ENCODE results near the gene KIFAP3.
"Not testable (repeated sequence)": the region's sequence is repeated elsewhere in the genome, so short reads cannot be mapped to it uniquely, and the experiment has no call there.

Gene KIFAP3

DNA sequence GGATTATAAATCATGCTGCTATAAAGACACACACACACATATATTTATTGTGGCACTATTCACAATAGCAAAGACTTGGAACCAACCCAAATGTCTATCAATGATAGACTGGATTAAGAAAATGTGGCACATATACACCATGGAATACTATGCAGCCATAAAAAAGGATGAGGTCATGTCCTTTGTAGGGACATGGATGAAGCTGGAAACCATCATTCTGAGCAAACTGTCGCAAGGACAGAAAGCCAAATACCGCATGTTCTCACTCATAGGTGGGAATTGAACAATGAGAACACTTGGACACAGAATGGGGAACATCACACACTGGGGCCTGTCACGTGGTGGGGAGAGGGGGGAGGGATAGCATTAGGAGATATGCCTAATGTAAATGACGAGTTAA, 12.8 kb downstream of the KIFAP3 start:
- not testable (repeated sequence) for DNase-seq

DNA sequence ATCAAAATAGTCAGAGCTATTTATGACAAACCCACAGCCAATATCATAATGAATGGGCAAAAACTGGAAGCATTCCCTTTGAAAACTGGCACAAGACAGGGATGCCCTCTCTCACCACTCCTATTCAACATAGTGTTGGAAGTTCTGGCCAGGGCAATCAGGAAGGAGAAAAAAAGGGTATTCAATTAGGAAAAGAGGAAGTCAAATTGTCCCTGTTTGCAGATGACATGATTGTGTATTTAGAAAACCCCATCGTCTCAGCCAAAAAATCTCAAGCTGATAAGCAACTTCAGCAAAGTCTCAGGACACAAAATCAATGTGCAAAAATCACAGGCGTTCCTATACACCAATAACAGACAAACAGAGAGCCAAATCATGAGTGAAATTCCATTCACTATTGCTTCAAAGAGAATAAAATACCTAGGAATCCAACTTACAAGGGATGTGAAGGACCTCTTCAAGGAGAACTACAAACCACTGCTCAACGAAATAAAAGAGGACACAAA, 14.4 kb downstream of the KIFAP3 start:
- not testable (repeated sequence) for DNase-seq

DNA sequence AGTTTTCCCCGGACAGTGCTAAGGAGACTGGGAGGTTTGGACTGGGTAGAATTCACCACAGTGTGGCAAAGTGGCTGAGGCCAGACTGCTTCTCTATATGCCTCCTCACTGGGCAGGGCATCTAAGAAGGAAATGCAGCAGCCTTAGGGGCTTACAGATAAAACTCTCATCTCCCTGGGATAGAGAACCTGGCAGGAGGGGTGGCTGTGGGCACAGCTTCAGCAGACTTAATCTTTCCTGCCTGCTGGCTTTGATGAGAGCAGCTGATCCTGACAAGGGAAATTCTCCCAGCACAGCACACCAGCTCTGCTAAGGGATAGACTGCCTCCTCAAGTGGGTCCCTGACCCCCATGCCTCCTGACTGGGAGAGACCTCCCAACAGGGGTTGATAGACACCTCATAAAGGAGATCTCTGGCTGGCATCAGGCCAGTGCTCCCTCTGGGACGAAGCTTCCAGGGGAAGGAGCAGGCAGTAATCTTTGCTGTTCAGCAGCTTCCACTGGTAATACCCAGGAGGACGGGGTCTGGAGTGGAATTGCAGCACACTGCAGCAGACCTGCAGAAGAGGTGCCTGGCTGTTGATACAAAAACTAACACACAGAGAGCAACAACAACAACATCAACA, 25.2 kb downstream of the KIFAP3 start:
- DNase-seq, result no peak

DNA sequence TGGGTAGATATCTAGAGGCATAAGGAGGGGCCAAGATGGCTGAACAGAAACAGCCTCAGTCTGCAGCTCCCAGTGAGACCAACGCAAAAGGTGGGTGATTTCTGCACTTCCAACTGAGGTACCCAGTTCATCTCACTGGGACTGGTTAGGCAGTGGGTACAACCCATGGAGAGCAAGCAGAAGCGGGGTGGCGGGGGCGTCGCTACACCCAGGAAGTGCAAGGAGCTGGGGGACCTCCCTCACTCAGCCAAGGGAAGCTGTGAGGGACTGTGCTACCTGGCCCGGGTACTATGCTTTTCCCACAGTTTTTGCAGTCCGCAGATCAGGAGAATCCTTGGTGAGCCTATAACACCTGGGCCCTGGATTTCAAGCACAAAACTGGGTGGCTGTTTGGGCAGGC, 26.0 kb downstream of the KIFAP3 start:
- no peak for DNase-seq

DNA sequence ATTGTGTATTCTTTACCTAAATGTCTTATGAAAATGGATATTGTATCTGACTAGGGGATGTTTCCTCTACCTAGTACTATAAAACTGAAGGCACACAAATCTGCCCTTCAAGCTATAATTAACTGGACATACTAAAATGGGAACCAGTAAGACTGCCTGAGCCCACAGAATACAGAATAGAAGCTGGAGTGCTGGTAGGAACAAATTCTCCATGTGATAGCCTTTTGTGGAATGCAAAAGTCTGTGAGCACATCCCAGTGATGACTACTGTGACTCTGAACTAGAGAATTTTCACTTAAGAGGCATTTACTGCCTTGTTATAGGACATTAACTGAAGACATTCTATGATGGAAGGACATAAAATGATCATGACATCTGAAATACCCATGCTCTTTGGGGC, 30.3 kb downstream of the KIFAP3 start:
- no peak for DNase-seq

DNA sequence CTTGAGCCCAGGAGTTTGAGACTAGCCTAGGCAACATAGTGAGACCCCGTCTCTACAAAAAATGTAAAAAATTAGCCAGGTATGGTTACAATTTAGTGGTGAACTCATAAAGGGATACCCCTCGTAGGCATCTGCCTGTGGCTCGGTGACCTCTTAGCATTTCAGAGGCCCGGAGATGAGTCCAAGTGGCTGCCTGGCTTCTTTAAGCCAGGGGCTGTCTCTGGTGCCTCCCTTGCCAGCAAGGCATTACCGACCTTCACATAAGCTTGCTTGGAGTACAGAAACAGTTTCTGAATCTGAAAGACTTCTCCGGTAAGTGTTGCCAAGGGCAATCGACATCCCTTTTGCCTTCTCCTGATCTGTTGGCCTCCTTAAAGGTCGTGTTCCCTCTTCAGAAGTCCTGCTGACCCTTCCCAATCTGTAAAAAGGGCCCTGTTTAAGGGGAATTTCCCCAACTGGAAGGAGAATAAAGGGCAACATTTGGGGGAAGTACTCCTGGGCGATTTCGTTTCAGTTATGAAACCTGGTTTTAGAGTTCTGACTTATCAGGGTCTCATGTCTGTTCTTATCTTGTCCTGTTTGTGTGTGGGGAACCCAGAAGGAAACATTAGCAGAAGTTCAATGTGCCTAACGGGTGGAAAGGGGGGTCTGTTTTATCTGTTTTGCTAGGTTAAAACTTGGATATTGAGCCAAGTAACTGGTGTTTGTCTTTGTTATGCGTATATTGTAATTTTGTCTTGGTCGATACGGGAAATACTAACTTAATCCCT, 32.9 kb downstream of the KIFAP3 start:
- DNase-seq, result no peak

DNA sequence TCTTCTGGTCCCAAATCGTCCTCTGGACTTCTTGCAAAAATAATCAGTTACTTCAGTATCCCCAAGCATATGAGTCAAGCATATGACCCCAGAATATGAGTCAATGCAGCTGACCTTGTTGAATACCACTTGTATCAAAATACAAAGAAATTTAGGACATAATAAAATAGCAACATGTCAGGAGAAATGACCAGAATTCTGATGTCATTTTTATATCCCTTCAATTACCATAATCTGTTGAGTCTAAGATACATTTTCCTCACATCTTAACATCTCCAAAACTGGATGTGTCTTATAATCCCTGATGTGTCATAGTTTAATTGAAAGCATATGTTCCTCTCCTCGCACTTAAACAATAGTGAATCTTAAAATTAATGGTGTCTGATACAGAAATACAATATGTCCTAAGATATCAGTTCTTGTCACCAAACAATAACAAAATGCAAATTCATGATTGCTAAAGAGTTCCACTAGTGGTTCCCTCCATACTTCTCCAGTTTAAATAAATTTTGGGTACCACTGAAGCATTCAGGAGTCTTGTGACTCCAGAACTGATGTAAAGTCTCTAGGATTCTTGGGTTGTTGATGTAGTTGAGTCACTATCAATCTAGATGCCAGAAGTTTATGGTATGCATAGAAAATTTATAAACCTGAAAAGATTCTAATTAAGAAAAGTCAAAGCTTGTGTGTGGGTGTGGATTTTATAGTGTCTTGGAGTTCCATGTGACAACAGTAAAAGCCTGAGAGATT, 41.8 kb downstream of the KIFAP3 start:
- peak; percentile 1 for DNase-seq

DNA sequence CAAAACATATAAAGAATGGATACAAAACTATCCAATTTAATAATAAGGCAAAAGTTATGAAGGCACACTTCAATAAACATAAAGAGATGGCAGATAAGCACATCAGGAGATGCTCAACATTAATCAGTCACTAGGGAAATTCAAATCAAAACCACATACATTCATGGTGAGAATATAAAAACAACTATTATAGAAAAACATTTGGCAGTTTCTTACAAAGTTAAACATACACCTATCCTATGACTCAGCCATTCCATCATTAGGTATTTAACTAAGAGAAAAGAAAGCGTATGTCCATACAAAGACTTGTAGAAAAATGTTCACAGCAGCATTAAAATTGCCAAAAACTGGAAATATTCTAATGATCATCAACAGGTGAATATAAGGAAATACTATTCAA, 44.3 kb downstream of the KIFAP3 start:
- DNase-seq, result no peak

DNA sequence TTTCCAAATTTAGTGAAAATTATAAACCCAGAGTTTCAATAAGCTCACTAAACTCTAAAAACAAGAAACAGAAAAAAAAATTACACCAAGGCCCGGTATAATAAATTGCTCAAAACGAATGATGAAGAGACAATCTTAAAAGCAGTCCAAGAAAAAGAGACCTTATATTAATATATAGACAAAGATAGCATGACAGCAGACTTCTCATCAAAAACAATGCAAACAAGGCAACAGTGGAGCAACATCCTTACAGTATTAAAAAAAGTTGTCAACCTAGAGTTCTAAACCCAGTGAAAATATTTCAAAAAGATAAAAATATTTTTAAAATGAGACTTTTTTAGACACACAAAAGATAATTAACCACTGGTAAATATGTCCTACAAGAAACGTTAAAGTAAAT, 46.7 kb downstream of the KIFAP3 start:
- no peak for DNase-seq

DNA sequence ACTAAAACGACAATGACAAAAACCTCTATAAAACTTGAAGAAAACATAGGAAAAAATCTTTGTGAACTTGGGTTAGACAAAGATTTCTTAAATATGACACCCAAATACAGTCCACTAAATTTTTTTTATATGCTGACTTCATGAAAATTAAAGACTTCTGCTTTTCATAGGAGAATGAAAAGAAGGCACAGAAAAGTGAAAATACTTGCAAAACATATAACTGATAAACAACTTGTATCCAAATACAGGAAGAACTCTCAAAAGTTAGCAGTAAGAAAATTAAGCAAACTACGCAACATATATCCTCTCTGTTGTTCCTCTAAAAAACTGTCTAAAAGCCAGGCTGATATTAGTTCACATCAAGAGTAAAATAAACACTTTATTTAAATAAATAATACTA, 53.6 kb downstream of the KIFAP3 start:
- no peak for DNase-seq

DNA sequence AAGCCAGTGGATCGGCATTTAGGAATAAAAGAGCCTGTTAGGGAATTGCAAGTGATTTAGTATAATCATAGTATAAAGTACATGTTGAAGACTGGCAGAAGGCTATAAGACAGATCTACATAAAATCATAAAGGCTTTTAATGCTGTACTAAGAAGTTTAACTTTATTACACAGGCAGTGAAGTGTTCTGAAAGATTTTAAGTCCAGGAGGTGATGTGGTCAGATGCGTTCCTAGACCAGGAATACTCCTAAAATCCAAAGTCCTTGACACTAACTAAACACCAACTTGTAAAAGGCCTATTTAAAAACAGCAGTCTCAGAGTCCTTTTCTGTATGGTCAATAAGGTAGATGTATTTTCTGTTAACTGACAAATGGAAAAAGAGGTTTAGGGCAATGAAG, 57.0 kb downstream of the KIFAP3 start:
- no peak for DNase-seq

DNA sequence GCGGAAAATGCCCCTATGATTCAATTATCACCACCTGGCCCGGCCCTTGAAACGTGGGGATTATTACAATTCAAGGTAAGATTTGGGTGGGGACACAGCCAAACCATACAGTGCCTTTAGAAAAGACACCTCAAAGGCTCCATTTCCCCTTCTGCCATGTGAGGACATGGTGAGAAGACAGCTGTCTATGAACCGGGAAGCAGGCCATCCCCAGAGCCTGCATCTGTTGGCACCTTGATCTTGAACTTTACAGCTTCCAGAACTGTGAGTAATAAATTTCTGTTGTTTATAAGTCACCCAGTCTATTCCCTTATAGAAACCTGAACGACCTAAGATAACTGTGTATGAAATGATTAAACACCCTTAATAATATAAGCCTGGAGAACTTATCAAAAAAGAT, 61.6 kb downstream of the KIFAP3 start:
- DNase-seq, result no peak

DNA sequence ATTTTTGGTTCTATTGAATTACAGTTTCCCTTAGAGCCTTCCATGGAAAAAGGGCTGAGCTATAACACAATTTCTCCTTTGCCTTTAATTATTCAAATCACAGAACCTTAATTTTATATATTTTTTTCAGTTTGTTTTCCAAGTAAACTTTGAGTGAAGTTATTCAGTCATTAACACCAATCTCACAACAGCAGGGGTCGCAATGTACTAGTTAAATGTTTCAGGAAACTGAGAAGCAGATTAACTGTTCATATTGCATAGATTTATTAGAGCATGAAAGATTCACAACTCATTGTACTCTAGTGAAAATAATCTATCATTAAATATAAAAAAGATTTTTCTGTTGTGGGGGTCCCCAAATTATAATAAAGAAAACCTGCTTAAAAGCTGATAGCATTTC, 64.1 kb downstream of the KIFAP3 start:
- DNase-seq, result peak; percentile 84

DNA sequence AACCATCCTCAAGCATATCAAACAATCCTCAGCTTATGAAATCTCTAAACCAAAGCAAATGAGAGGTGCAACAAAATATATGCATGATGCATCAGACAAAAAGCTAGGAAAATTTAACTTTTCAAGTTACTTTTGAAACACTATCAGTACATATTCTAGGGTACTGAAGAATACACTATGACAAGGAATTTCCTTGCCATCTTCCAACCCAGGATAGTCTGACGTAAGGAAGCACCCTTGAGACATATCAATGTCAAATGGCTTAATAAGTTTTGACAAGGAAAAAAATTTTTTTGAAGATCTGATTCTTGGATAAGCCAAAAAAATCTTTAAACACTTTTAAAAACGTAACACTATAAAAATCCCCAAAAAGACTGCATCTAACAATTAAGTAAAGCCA, 64.9 kb downstream of the KIFAP3 start:
- DNase-seq, result no peak

DNA sequence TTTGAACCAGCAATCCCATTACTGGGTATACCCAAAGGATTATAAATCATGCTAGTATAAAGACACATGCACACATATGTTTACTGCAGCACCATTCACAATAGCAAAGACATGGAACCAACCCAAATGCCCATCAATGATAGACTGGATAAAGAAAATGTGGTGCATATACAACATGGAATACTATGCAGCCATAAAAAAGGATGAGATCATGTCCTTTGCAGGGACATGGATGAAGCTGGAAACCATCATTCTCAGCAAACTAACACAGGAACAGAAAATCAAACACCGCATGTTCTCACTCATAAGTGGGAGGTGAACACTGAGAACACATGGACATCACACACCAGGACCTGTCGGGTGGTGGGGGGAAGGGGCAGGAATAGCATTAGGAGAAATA, 65.8 kb downstream of the KIFAP3 start:
- DNase-seq, result not testable (repeated sequence)

DNA sequence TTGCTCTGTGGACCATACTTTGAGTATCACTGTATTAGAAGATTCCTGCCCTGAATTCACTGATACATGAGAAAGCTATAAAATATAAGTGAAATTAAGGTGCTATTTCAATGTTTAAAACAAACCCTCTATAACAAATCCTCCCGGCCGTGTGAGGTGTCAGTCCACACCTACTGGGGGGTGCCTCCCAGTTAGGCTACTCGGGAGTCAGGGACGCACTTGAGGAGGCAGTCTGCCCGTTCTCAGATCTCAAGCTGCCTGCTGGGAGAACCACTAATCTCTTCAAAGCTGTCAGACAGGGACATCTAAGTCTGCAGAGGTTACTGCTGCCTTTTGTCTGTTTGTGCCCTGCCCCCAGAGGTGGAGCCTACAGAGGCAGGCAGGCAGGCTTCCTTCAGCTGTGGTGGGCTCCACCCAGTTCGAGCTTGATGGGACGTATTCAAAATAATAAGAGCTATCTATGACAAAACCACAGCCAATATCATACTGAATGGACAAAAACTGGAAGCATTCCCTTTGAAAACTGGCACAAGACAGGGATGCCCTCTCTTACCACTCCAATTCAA, 71.1 kb downstream of the KIFAP3 start:
- DNase-seq, result not testable (repeated sequence)

DNA sequence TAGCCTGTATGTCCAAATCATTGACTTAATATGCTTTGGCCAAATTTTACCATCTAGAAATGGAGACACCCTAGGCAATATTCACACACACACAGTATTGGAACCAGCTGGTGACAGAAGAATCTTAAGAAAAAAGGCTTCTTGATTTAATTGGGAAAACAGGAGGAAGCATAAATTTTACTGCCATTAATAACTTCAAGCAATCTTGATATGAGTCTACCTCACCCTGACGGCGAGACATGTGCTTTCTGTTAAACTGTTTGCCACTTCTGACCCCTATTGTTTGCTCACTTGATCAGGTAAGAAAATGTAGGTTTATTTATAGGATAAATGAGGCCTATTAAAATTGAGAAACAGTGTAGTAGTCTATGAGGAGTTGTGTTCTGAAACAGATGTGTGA, 73.2 kb downstream of the KIFAP3 start:
- DNase-seq, result no peak

DNA sequence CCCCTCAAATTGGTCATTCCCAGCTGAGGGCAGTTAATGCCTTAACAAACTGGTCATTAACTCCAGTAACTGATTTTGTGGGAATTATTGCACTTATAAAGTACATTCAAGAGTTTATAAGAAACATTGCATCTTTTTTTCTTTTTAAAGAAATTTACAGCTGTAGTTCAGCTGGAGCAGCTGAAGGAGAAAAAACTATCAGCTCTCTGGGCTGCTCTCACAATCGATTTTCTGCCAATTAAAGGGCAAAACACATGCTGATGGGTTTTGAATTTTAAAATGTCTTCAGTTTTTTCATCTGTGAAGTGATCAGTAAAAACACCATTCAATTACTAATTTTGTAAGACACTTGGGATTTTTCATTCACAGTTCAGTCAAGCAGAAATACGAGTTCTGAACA, 74.7 kb downstream of the KIFAP3 start:
- DNase-seq, result no peak

DNA sequence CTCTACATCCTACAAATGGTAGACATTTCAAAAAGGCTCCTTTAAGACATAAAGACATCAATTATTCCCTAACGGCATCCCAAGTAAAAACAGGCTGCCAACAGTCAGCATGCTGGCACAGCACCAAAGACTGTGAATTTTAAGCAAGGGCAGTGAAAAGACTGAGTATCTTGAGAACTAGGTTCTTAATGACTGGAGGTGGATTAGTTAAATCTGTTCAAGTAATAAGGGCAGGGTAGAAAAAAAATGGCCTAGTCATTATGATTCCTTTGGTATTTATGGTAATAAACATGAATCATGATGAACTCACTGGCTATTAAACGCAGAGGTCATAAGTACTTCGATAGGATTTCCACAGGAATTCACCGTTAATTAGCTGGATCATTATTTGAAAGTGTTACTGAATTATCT, 75.2 kb downstream of the KIFAP3 start:
- DNase-seq, result no peak

DNA sequence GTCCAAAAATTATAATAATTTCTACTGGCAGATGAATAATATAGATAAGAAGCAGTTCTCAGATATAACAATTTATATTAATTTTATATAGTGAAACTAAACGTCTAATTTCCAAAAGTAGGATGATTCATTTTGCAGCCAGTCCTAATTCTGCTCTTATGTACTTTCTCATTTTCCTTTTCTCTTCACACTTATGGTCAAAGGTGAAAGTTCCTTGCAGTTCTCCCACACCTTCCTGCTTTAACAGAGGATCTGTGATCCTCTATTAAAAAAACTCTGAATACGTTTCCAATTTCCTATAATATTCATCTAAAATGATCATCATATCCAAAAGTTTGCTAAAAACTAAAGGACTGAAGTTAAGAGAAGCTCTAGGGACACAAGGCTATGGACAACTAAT, 78.5 kb downstream of the KIFAP3 start:
- no peak for DNase-seq

DNA sequence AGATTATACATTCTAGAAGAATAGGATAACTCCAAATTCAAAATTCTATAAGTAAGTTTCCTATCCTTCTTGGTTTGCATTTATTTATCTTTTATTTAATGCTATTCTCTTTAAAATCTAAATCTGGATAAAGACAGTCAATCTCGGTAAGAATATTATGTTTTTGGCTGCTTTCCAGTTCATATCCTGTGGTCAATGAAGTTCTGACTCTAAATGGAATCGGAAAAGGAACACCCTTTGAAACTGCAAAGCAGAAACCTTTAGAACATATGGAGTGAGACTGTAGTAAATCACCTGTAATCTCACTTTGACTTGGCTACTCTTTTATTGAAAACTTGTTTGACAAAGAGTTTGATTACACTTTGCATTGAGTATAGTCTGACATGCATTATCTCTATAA, 85.2 kb downstream of the KIFAP3 start:
- no peak for DNase-seq

DNA sequence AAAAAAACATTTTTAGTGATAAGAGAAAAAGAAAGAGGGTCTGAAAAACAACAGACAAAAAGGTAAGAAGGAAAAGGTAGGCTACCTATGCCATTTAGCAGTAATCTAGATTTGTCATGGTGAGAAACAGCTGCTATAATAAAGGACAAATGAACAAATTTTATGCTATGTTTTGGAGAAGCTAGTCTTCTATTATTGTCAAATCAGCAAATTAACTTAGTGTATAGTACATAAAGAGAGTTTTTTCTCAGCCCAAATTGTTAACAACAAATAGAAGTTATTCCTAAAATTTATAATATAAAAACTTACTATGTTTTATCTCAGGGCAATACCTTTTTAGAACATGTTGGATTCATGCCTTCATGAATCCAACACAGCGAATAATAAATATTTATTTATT, 88.7 kb downstream of the KIFAP3 start:
- no peak for DNase-seq

DNA sequence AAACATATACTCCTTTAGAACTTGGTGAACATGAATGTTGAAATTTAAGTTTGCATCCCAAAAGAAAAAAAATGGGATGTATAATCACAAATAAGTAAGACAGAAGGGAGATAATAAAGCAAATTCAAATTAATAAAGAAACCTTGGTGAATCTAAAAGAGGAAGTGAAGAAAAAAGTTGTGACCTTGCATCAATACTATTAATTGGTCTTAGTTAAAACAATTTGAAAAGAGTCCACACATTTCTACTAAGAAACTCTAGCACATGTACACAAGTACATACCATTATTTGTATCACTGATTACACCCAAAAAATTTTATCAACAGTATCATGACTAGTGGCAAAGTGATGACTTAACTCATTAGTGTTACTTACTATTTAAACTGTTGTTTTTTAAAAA, 100.4 kb downstream of the KIFAP3 start:
- DNase-seq, result no peak

DNA sequence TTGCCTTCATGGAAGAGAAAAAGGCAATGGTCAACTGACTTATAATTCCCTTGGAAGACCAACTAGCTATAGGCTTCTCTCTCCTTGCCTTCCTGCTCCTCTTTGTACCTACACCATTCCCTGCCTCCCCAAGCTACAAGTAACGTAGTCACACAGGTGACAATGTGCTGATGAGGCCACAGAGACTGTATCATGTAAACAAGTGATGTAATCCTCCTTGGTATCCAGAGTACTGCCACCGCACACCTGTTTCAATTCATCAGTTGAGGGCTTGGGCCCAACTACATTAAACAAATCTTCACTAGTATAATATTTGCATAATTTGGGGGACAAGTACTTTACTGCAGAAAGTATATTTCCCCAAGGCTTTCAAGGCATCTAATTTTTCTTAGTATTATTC, 104.4 kb downstream of the KIFAP3 start:
- no peak for DNase-seq
